NB4 (cell line): Measurements from ENCODE around the gene MYLK.

Experiments used
- MYC ChIP-seq: IDR thresholded peaks from 2 replicates; pipeline ENCODE4 v1.6.1; 2011; ENCODE audit warnings: low read depth, low read length
- POLR2A ChIP-seq: IDR thresholded peaks from 2 replicates; pipeline ENCODE4 v1.6.1; 2011; ENCODE audit warnings: mild to moderate bottlenecking; ENCODE audit not compliant: insufficient read length; ENCODE audit errors: extremely low read depth
- TF ChIP-seq, protein P1 (sequence below): IDR thresholded peaks from one replicate; pipeline ENCODE4 v1.5.1; 2012; ENCODE audit warnings: low read depth, low read length

GRCh38 chr3:123878807-123879206, 5.3 kb downstream of the MYLK start:
- TF ChIP-seq, protein P1, sequence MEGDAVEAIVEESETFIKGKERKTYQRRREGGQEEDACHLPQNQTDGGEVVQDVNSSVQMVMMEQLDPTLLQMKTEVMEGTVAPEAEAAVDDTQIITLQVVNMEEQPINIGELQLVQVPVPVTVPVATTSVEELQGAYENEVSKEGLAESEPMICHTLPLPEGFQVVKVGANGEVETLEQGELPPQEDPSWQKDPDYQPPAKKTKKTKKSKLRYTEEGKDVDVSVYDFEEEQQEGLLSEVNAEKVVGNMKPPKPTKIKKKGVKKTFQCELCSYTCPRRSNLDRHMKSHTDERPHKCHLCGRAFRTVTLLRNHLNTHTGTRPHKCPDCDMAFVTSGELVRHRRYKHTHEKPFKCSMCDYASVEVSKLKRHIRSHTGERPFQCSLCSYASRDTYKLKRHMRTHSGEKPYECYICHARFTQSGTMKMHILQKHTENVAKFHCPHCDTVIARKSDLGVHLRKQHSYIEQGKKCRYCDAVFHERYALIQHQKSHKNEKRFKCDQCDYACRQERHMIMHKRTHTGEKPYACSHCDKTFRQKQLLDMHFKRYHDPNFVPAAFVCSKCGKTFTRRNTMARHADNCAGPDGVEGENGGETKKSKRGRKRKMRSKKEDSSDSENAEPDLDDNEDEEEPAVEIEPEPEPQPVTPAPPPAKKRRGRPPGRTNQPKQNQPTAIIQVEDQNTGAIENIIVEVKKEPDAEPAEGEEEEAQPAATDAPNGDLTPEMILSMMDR: no peak
- TF ChIP-seq POLR2A (no peak), MYC (no peak)
